ENCODE measurements around the gene PIEZO2.

Gene PIEZO2

DNA sequence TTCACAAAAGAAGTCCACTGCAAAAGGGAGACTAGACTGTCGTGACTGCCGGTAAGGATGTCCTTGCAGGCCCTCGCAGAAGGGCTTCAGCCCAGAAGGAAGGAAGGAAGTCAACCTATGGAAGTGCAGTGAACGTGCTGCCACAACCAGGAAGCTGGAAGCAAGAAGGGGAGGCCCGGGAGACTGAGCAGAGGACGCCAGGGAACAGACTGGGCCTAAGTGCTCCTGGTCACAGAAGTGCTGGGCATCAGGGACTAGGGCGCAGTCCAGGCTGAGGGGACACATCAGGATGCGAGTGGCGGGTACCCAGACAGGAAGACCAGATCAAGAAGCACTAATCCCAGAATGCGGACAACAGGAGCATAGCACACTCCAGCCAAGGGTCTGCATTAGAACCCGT lies 78.8 kb downstream of the PIEZO2 start:
- ChIA-PET POLR2A (no interaction called here), CTCF (interaction anchor here (0.5 kb wide), 1 partner anchor 21 kb away, joined by 4 read pairs; no protein-coding TSS in a partner anchor)
- H3K27ac ChIP-seq (ENCODE audit: extremely low read depth, low read depth, low read length) = no peak overlapping the region
- TF ChIP-seq, protein P1, sequence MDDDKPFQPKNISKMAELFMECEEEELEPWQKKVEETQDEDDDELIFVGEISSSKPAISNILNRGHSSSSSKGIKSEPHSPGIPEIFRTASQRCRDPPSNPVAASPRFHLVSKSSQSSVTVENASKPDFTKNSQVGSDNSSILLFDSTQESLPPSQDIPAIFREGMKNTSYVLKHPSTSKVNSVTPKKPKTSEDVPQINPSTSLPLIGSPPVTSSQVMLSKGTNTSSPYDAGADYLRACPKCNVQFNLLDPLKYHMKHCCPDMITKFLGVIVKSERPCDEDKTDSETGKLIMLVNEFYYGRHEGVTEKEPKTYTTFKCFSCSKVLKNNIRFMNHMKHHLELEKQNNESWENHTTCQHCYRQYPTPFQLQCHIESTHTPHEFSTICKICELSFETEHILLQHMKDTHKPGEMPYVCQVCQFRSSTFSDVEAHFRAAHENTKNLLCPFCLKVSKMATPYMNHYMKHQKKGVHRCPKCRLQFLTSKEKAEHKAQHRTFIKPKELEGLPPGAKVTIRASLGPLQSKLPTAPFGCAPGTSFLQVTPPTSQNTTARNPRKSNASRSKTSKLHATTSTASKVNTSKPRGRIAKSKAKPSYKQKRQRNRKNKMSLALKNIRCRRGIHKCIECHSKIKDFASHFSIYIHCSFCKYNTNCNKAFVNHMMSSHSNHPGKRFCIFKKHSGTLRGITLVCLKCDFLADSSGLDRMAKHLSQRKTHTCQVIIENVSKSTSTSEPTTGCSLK (tag by site-specific recombination; IDR thresholded peaks at IDR 0.05) = no peak
- TF ChIP-seq ZEB2 (tag by site-specific recombination; IDR thresholded peaks at IDR 0.05) (no peak), ZNF561 (tag by site-specific recombination; IDR thresholded peaks at IDR 0.05; ENCODE audit: borderline replicate concordance) (no peak), ZNF670 (tag by site-specific recombination; IDR thresholded peaks at IDR 0.05; ENCODE audit: low read depth) (no peak), ZNF16 (tag by site-specific recombination; IDR thresholded peaks at IDR 0.05; ENCODE audit: low read depth) (no peak), ZNF510 (tag by site-specific recombination; IDR thresholded peaks at IDR 0.05; ENCODE audit: insufficient replicate concordance) (no peak), KLF10 (tag by site-specific recombination; IDR thresholded peaks at IDR 0.05) (no peak)
- TF ChIP-seq, protein P2, sequence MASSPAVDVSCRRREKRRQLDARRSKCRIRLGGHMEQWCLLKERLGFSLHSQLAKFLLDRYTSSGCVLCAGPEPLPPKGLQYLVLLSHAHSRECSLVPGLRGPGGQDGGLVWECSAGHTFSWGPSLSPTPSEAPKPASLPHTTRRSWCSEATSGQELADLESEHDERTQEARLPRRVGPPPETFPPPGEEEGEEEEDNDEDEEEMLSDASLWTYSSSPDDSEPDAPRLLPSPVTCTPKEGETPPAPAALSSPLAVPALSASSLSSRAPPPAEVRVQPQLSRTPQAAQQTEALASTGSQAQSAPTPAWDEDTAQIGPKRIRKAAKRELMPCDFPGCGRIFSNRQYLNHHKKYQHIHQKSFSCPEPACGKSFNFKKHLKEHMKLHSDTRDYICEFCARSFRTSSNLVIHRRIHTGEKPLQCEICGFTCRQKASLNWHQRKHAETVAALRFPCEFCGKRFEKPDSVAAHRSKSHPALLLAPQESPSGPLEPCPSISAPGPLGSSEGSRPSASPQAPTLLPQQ (tag by site-specific recombination; IDR thresholded peaks at IDR 0.05) = no peak
- no peaks in the 10 kb centered on the region for H3K36me3 ChIP-seq (ENCODE audit: control insufficient read depth in 2 of 2, insufficient read depth in 1 of 2, low read length in 2 of 2)
- peaks cover 12% of the 10 kb centered on the region for H3K4me1 ChIP-seq (ENCODE audit: control insufficient read depth, insufficient read depth, low read length)
- H3K4me3 ChIP-seq (ENCODE audit: low read depth, low read length) = no peak overlapping the region
- H3K9me3 ChIP-seq (ENCODE audit: control insufficient read depth, insufficient read depth, low read depth, low read length) = no peaks in the 10 kb centered on the region

DNA sequence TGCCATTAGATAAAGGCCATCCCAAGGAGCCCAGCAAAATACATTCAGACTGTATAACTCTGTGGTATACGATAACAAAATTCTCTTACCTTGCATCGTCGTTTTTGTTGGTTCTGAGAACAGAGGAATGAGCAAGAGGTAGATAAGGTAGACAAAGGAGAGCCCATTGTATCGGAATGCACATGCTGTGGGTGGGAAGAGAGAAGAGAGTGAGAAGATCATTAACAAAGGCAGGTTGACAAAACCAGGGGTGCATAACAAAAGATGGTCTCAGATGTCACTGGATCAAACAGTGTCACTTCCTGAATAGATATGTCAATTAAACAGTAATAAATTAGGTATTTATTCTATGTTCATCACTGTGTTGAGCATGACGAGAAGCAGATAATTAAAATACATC lies 83.3 kb downstream of the PIEZO2 start:
- ChIA-PET POLR2A (no interaction called here), CTCF (no interaction called here)
- no peaks in the 10 kb centered on the region for H3K9me3 ChIP-seq (ENCODE audit: control insufficient read depth, insufficient read depth, low read depth, low read length)
- no peaks in the 10 kb centered on the region for H3K4me1 ChIP-seq (ENCODE audit: control insufficient read depth, insufficient read depth, low read length)
- H3K36me3 ChIP-seq (ENCODE audit: control insufficient read depth in 2 of 2, insufficient read depth in 1 of 2, low read length in 2 of 2) = no peaks in the 10 kb centered on the region
- no peak overlapping the region for H3K27ac ChIP-seq (ENCODE audit: extremely low read depth, low read depth, low read length)
- H3K4me3 ChIP-seq (ENCODE audit: low read depth, low read length) = no peak overlapping the region
- TF ChIP-seq, protein P3, sequence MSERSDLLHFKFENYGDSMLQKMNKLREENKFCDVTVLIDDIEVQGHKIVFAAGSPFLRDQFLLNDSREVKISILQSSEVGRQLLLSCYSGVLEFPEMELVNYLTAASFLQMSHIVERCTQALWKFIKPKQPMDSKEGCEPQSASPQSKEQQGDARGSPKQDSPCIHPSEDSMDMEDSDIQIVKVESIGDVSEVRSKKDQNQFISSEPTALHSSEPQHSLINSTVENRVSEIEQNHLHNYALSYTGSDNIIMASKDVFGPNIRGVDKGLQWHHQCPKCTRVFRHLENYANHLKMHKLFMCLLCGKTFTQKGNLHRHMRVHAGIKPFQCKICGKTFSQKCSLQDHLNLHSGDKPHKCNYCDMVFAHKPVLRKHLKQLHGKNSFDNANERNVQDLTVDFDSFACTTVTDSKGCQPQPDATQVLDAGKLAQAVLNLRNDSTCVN (tag by site-specific recombination; optimal IDR thresholded peaks at IDR 0.05) = no peak
- TF ChIP-seq GFI1B (tag by site-specific recombination; IDR thresholded peaks at IDR 0.05) (no peak), IKZF3 (tag by site-specific recombination; IDR thresholded peaks at IDR 0.05) (no peak), ZNF776 (tag by site-specific recombination; IDR thresholded peaks at IDR 0.05; ENCODE audit: borderline replicate concordance) (no peak), ZNF830 (tag by site-specific recombination; IDR thresholded peaks at IDR 0.05; ENCODE audit: low read depth) (no peak), ZNF596 (tag by site-specific recombination; IDR thresholded peaks at IDR 0.05) (no peak), ZNF155 (tag by site-specific recombination; IDR thresholded peaks at IDR 0.05) (no peak), ZNF521 (tag by site-specific recombination; IDR thresholded peaks at IDR 0.05) (no peak), ZNF48 (tag by site-specific recombination; IDR thresholded peaks at IDR 0.05) (no peak), SP7 (tag by site-specific recombination; IDR thresholded peaks at IDR 0.05) (no peak)
- TF ChIP-seq, protein P4, sequence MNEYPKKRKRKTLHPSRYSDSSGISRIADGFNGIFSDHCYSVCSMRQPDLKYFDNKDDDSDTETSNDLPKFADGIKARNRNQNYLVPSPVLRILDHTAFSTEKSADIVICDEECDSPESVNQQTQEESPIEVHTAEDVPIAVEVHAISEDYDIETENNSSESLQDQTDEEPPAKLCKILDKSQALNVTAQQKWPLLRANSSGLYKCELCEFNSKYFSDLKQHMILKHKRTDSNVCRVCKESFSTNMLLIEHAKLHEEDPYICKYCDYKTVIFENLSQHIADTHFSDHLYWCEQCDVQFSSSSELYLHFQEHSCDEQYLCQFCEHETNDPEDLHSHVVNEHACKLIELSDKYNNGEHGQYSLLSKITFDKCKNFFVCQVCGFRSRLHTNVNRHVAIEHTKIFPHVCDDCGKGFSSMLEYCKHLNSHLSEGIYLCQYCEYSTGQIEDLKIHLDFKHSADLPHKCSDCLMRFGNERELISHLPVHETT (tag by site-specific recombination; IDR thresholded peaks at IDR 0.05) = no peak
- TF ChIP-seq, protein P5, sequence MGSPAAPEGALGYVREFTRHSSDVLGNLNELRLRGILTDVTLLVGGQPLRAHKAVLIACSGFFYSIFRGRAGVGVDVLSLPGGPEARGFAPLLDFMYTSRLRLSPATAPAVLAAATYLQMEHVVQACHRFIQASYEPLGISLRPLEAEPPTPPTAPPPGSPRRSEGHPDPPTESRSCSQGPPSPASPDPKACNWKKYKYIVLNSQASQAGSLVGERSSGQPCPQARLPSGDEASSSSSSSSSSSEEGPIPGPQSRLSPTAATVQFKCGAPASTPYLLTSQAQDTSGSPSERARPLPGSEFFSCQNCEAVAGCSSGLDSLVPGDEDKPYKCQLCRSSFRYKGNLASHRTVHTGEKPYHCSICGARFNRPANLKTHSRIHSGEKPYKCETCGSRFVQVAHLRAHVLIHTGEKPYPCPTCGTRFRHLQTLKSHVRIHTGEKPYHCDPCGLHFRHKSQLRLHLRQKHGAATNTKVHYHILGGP (tag by site-specific recombination; IDR thresholded peaks at IDR 0.05) = no peak
